Muscle layer of colon (tissue), 2 donors: ENCODE data around the gene SKOR1.

Experiments used
- H3K27ac ChIP-seq: one replicate; pipeline ENCODE4 v1.7.0; 2013; ENCODE audit warnings: low read depth, mild to moderate bottlenecking, low read length, moderate library complexity
- H3K27me3 ChIP-seq, 2 donors: one replicate each; pipeline ENCODE4 v1.7.0; 2013; ENCODE audit warnings: low read length in 2 of 2, mild to moderate bottlenecking in 2 of 2; ENCODE audit not compliant: insufficient read depth in 2 of 2, control insufficient read depth in 1 of 2
- H3K36me3 ChIP-seq: one replicate; pipeline ENCODE4 v1.7.0; 2013; ENCODE audit warnings: mild to moderate bottlenecking, low read length; ENCODE audit not compliant: insufficient read depth
- H3K4me1 ChIP-seq: one replicate; pipeline ENCODE4 v1.7.0; 2013; ENCODE audit warnings: mild to moderate bottlenecking, low read length; ENCODE audit not compliant: insufficient read depth
- H3K4me3 ChIP-seq, 2 donors: one replicate each; pipeline ENCODE4 v1.7.0; 2013; ENCODE audit warnings: low read length in 2 of 2, low read depth in 1 of 2, mild to moderate bottlenecking in 1 of 2, moderate library complexity in 1 of 2
- H3K9ac ChIP-seq: one replicate; pipeline ENCODE4 v1.7.0; 2013; ENCODE audit warnings: low read length
- H3K9me3 ChIP-seq: one replicate; pipeline ENCODE4 v1.7.0; 2013; ENCODE audit warnings: mild to moderate bottlenecking, low read length
- donor health status: abdominal sarcoma.
- donor health status: Adenocarcinoma of cecum.

The SKOR1 gene

GRCh38 chr15:67850336-67850735 is 25.0 kb downstream of the SKOR1 start:
- H3K9ac ChIP-seq = no peak overlapping the region
- no peaks in the 10 kb centered on the region for H3K27me3 ChIP-seq
- no peaks in the 10 kb centered on the region for H3K36me3 ChIP-seq
- no peak overlapping the region for H3K4me3 ChIP-seq
- H3K4me1 ChIP-seq = peaks cover 9% of the 10 kb centered on the region
- no peak overlapping the region for H3K27ac ChIP-seq
- no peaks in the 10 kb centered on the region for H3K9me3 ChIP-seq

DNA sequence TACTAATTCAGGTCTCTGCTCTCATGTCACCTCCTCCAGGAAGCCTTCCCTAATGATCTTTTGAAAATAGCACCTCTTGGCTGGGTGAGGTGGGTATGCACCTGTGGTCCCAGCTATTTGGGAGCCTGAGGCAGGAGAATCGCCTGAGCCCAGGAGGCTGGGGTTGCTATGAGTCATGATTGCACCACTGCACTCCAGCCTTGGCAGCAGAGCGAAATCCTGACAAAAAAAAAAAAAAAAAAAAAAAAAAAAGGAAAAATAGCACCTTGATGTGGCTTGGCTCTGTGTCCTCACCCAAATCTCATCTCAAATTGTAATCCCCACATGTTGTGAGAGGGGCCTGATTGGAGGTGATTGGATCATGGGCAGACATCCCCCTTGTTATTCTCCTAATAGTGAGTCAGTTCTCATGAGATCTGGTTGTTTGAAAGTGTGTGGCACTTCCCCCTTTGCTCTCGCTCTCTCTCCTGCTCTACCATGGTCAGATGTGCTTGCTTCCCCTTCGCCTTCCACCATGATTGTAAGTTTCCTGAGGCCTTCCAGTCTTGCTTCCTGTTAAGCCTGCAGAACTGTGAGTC is 25.8 kb downstream of the SKOR1 start:
- Histone ChIP-seq H3K4me1 (peaks cover 14% of the 10 kb centered on the region), H3K36me3 (no peaks in the 10 kb centered on the region)

DNA sequence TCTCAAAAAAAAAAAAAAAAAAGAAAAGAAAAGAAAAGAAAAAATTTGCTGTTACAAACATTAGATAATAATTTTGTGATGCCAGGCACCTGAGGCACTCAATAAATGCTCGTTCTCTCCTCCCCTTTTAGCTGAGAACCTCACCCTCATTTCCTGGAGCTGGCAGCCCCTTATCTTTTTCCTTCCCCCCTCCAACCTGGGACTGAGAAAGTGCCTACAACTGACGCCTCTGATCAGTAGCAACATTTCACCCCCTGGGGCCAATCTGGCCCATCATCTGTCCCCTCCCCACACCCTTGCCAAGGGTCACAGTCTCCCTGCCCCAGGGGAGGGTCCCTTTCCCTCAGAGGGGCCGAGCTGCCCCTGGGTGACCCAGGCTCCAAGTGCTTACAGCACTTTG is 27.1 kb downstream of the SKOR1 start:
- H3K27ac ChIP-seq = no peak overlapping the region
- H3K36me3 ChIP-seq = no peaks in the 10 kb centered on the region
- H3K9me3 ChIP-seq = no peaks in the 10 kb centered on the region
- H3K9ac ChIP-seq = no peak overlapping the region
- no peak overlapping the region for H3K4me3 ChIP-seq
- H3K4me1 ChIP-seq = peaks cover 22% of the 10 kb centered on the region
- H3K27me3 ChIP-seq = no peaks in the 10 kb centered on the region

More for the DNA sequence above, 25.8 kb downstream of the SKOR1 start:
- H3K27me3 ChIP-seq = no peaks in the 10 kb centered on the region
- no peaks in the 10 kb centered on the region for H3K9me3 ChIP-seq
- no peak overlapping the region for H3K27ac ChIP-seq
- no peak overlapping the region for H3K4me3 ChIP-seq
- no peak overlapping the region for H3K9ac ChIP-seq

GRCh38 chr15:67853454-67853853 is 28.1 kb downstream of the SKOR1 start:
- Histone ChIP-seq H3K9me3 (no peaks in the 10 kb centered on the region), H3K27ac (no peak overlapping the region), H3K9ac (no peak overlapping the region), H3K4me3 (no peak overlapping the region), H3K36me3 (no peaks in the 10 kb centered on the region), H3K27me3 (no peaks in the 10 kb centered on the region), H3K4me1 (peaks cover 15% of the 10 kb centered on the region)

DNA sequence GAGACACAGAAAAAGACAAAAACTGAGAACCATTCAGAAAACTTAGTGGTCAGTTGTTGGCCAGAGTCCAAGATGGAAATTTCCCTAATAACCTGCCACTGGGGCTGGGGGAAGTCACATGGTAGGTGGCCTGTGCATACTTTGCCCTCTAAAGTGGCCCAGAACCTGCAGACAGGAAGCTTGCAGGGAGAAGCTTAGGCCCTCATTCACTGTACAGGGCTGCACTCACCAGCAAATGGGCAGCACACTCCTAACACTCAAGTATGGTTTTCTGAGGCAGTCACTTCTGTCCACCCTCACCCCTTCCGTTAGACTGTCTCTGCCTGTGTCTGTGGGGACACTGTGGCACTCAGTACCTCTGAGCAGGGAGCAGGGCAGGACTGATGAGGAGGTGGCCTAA is 29.0 kb downstream of the SKOR1 start:
- Histone ChIP-seq H3K9ac (no peak overlapping the region), H3K27ac (no peak overlapping the region), H3K9me3 (no peaks in the 10 kb centered on the region)

DNA sequence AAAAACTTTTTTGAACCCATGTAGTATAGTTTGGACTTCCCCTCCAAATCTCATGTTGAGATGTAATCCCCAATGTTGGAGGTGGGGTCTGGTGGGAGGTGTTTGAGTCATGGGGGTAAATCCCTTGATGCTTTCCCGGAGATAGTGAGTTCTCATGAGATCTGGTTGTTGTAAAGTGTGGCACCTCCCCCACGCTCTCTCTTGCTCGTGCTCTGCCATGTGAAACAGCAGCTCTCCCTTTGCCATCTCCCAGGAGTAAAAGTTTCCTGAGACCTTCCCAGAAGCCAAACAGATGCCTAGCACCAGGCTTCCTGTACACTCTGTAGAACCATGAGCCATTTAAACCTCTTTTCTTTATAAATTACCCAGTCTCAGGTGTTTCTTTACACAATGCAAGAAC is 30.5 kb downstream of the SKOR1 start:
- Histone ChIP-seq H3K27me3 (no peaks in the 10 kb centered on the region), H3K4me1 (peaks cover 15% of the 10 kb centered on the region), H3K36me3 (no peaks in the 10 kb centered on the region), H3K9ac (no peak overlapping the region), H3K27ac (no peak overlapping the region), H3K9me3 (no peaks in the 10 kb centered on the region), H3K4me3 (no peak overlapping the region)

More for the DNA sequence above, 29.0 kb downstream of the SKOR1 start:
- no peaks in the 10 kb centered on the region for H3K36me3 ChIP-seq
- peaks cover 15% of the 10 kb centered on the region for H3K4me1 ChIP-seq
- no peaks in the 10 kb centered on the region for H3K27me3 ChIP-seq
- H3K4me3 ChIP-seq = no peak overlapping the region

DNA sequence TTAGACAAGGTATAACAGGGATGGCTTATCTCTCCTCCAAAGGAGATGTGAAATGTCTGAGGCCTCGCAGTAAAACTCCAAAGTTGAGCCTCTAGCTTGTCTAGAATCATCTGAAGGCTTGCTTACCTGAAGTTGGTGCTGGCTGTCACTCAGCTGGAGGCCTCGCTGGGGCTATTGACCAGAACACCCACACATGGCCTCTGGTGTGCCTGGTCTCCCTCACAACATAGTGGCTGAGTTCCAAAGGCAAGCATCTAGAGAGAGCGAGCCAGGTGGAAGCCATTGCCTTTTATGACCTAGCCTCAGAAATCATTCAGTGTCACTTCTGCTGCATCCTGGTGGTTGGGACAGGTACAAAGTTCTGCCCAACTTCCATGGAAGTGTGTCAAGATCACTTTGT is 31.9 kb downstream of the SKOR1 start:
- no peak overlapping the region for H3K9ac ChIP-seq
- peaks cover 15% of the 10 kb centered on the region for H3K4me1 ChIP-seq
- no peak overlapping the region for H3K27ac ChIP-seq
- no peak overlapping the region for H3K4me3 ChIP-seq
- no peaks in the 10 kb centered on the region for H3K36me3 ChIP-seq
- H3K27me3 ChIP-seq = no peaks in the 10 kb centered on the region
- H3K9me3 ChIP-seq = no peaks in the 10 kb centered on the region

DNA sequence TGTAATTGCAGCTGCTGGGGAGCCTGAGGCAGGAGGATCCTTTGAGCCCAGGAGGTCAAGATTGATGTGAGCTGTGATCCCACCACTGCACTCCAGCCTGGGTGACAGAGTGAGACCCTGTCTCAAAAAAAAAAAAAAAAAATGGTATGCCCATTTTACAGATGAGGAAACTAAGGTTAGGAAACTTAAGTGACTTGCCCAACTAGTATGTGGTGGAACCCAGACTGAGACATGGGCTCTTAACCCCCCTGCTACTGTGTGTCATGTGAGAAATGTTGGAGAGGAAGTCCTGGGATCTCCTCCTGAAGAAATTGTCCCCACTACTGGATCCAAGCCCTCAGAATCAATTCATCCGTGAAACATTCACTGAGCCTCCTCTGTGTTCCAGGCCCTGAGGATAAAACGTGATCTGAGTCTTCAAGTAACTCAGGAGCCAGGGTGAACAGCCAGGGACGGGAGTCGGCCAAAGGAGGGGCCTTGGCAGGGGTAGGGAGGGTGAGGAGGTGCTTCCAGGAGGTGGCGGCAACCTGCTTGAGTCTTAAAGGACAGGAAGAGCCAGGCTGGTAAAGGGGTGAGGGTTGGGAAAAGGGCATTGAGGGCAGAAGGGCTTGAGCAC is 34.1 kb downstream of the SKOR1 start:
- H3K9me3 ChIP-seq = no peaks in the 10 kb centered on the region
- H3K9ac ChIP-seq = no peak overlapping the region
- no peak overlapping the region for H3K27ac ChIP-seq
- no peak overlapping the region for H3K4me3 ChIP-seq
- no peaks in the 10 kb centered on the region for H3K27me3 ChIP-seq
- H3K36me3 ChIP-seq = no peaks in the 10 kb centered on the region
- H3K4me1 ChIP-seq = peaks cover 26% of the 10 kb centered on the region

DNA sequence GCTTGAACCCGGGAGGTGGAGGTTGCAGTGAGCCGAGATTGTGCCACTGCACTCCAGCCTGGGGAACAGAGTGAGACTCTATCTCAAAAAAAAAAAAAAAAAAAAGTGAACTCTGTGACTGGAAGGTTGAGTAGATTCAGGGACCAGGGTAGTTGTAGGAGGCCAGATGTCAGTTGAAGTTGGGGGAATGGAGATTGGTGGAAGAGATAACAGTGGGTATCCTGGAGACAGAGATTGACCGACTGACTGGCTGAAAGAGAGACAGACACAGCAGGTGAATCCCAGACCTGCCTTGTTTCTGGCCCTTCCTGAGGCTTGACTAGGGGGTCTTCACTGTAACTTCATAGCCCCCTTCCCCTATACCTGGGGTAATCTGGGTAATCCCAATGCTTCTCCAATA is 36.7 kb downstream of the SKOR1 start:
- Histone ChIP-seq H3K36me3 (no peaks in the 10 kb centered on the region), H3K4me3 (no peak overlapping the region), H3K4me1 (peaks cover 17% of the 10 kb centered on the region), H3K27me3 (no peaks in the 10 kb centered on the region), H3K9me3 (no peaks in the 10 kb centered on the region), H3K27ac (no peak overlapping the region), H3K9ac (no peak overlapping the region)

DNA sequence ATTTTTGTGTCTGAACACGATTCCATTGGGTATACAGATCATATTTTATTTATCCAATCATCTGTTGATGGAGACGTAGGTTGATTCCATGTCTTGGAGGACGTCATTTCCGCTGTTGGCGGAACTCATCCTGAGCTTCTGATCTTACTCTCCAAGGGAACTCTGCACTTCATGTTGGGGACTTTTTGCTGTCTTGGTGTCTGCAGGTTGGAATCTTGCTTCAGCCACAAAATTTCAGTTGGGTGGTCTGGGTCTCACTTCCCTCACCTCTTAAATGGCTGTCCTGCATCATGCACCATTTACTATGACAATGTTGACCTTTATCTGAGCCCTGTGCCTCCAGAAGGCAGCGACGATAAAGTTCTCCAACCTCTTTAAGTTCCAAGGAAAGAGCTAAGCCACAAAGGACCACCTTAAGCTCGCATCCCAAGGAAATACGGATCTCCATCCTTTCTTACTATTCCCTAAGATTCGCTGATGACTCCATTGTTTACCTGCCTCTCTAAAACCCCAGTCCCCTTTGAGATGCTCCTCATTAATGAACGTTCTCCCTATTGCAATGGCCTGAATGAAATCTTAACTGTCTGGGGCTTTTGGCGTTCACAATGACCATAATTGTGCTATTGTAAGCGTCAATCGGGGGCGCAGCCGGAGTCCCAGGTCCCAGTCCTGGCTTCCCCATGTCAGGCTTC is 37.6 kb downstream of the SKOR1 start:
- no peak overlapping the region for H3K9ac ChIP-seq
- H3K36me3 ChIP-seq = no peaks in the 10 kb centered on the region
- no peak overlapping the region for H3K27ac ChIP-seq
- H3K9me3 ChIP-seq = no peaks in the 10 kb centered on the region
- H3K27me3 ChIP-seq = no peaks in the 10 kb centered on the region
- H3K4me3 ChIP-seq = peak overlapping the region in 1 of 2 donors; percentile 52
- H3K4me1 ChIP-seq = peaks cover 11% of the 10 kb centered on the region

GRCh38 chr15:67863442-67863987 is 38.2 kb downstream of the SKOR1 start:
- no peaks in the 10 kb centered on the region for H3K9me3 ChIP-seq
- no peaks in the 10 kb centered on the region for H3K36me3 ChIP-seq
- H3K27ac ChIP-seq = peak overlapping the region; percentile 54
- peaks cover 11% of the 10 kb centered on the region for H3K4me1 ChIP-seq
- H3K27me3 ChIP-seq = no peaks in the 10 kb centered on the region
- H3K9ac ChIP-seq = no peak overlapping the region
- peak overlapping the region; percentile 47 to 52 for H3K4me3 ChIP-seq
